ENCODE data around the gene AP5B1. TPM values are rescaled to one million over a fixed set of nuclear protein-coding genes. Genes with fewer than 3 reads are reported as not detected.

The AP5B1 gene
- polyA plus RNA-seq, 6 donors from 2014 or later, result 3.4 to 17.2 (median 9.6) TPM

DNA sequence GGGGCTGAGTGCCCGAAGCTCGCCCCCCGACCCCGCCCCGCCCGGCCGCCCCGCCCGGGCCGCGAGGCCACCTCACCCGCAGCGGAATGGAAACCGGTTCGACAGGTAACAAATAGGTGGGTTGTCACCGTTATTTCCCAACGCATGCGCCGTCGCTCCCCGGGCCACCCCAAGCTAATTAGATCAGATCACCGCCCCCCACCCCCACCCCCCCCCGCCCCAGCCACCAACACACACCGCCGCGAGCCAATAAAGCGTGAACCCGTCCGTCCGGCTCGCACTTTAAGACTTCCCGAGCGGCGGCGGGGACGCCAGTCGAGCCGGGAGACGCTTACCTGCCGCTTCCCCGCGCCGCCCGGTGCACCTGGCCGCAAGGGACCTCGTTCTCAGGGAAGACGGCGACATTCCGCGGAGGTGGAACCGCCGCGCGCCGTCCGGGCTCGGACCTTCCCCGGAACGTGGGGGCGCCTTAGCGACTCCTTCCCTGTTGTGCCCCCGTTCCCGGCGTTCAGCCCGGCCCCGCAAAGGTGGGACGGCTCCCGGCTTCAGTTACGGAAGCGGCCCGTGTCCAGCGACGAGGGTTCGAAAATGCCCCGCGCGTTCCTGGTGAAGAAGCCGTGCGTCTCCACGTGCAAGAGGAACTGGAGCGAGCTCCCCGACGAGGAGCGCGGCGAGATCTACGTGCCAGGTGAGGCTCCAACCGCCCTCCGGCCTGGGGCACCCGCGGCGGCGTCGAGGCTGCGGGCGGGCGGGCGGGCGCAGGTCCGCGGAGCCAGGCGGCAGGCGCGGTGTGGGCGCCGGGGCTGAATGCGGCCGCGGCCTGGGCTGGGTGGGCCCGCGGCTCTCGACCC lies 6.2 kb upstream of the AP5B1 start, which contains the start of gene OVOL1:
Gene OVOL1, plus strand, starts transcription at position 278 of the 851 bp plus-strand sequence. Its CDS starts 311 bp downstream, at position 589.
- peaks cover 21 to 48% (median 22%) of the 10 kb centered on the region in 3 donors for H3K27me3 Mint-ChIP-seq
- H3K4me1 Mint-ChIP-seq, result peaks cover 17 to 26% (median 22%) of the 10 kb centered on the region in 3 donors

DNA sequence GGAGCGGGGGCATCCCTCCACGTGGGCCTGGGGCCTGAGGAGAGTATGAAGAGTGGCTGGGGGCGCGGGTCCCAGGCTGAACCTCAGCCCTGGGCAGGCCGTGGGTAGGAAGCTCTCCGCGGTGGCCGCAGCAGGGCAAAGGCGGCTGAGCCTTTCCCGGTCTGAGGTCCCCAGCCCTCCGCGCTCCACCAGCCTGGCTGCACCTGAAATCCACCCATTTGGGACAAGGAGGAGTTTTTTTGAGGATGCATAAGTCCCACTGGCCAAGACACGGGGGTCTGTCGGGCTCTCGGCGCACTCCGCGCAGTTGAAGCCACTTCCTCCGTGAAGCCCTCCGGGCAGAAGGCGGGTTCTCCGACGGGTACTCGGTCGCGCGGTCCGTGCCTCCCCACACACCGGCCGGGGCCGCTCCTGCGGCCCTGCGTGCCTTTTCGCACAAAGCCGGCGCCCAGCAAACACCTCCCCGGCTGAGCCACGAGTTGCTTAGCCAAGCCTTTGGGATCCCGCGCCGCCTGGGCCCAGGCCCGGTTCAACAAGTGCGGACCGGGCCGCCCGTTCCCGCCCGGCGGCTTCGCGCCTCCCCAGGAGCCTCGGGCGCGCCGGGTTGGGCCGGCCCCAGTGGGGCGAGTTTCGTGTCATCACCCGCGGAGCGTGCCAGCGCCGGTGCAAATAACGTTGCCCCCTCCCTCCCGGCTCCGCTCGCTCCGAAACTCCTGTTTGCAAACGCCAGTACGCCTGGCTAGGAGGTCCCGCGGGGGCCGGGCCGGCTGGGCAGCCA lies 5.4 kb upstream of the AP5B1 start:
- H3K36me3 Mint-ChIP-seq, result no peaks in the 10 kb centered on the region
- no peak for DNase-seq
- H3K27me3 Mint-ChIP-seq, result peaks cover 18 to 44% (median 21%) of the 10 kb centered on the region in 3 donors
- H3K27ac Mint-ChIP-seq, result no peak overlapping the region
- peak; percentile 18 to 28 for ATAC-seq (ENCODE audit: low read depth in 2 of 2)
- peaks cover 10 to 24% (median 22%) of the 10 kb centered on the region in 3 donors for H3K4me1 Mint-ChIP-seq
- peak overlapping the region; percentile 62 to 78 (median 74) for H3K4me3 Mint-ChIP-seq
- no peaks in the 10 kb centered on the region for H3K9me3 Mint-ChIP-seq

More for the DNA sequence above, 6.2 kb upstream of the AP5B1 start, which contains the start of gene OVOL1:
- H3K36me3 Mint-ChIP-seq, result no peaks in the 10 kb centered on the region
- peak; percentile 35 for ATAC-seq (ENCODE audit: low read depth in 2 of 2)
- DNase-seq, result peak; percentile 29
- H3K4me3 Mint-ChIP-seq, result peak within 1 kb of the TSS; percentile 78 to 93 (median 87)
- H3K27ac Mint-ChIP-seq, result peak within 1 kb of the TSS in 2 of 6 donors; percentile 76
- H3K9me3 Mint-ChIP-seq, result no peaks in the 10 kb centered on the region

DNA sequence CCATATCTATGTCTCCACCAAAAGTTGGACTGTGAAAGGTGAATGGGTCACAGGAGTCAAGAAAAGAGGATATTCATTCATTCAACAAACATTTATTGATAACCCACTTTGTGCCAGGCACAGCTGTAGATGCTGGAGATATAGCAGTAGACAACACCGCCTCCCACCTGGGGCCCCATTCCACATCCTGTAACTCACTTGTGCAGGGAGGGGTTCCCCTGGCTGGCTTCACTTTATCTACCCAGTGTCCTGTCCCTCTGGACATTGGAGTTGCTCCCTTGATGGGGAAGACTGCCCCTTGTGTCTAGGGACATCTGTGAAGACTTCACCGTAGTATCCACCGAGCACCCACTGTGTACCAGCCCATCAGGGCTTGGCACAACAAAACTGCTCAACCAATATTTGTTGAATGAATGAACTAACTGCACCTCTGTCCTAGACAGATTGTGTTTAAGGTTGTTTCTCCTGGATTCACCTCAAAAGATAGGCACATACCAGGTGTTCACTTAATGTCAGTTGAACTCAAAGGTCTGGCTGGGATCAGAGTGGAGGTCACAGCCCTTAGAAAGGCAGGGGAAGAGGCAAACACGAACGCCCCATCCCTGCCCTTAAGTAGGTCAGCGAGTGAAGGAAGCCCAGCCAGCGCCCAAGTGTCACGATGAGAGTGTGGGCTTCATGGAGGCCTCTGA lies 4.7 kb upstream of the AP5B1 start:
- ATAC-seq (ENCODE audit: low read depth in 2 of 2), result no peak
- peaks cover 10 to 24% (median 17%) of the 10 kb centered on the region in 3 donors for H3K4me1 Mint-ChIP-seq
- H3K36me3 Mint-ChIP-seq, result no peaks in the 10 kb centered on the region
- no peaks in the 10 kb centered on the region for H3K9me3 Mint-ChIP-seq
- H3K27me3 Mint-ChIP-seq, result peaks cover 12 to 36% (median 16%) of the 10 kb centered on the region in 3 donors
- peak overlapping the region in 1 of 6 donors; percentile 41 for H3K27ac Mint-ChIP-seq
- no peak for DNase-seq
- H3K4me3 Mint-ChIP-seq, result peak overlapping the region; percentile 62 to 78 (median 74)

DNA sequence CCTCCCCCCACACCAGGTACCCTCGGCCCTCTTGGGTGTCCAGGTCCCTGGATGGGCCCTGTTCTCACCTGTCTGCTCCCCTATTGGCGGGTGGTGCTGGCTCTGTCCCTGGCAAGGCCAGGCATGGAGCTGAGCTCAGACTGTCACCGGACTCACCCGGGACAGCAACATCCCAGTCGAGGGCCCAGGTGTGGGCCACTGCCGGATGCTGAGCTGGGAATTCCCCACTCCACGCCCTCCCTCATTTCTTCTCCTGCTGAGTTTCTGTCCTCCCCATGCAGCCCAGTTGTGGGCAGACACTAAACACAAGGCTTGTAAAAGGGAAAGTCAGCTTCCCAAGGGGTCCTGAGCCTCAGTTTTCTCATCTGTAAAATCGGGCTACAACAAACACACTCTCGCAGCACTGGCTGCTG lies 2.0 kb upstream of the AP5B1 start:
- Mint-ChIP-seq H3K4me3 (peak overlapping the region in 5 of 8 donors; percentile 36 to 73 (median 53)), H3K27me3 (peaks cover 4 to 18% (median 6%) of the 10 kb centered on the region in 3 donors), H3K9me3 (no peaks in the 10 kb centered on the region), H3K27ac (no peak overlapping the region), H3K36me3 (no peaks in the 10 kb centered on the region), H3K4me1 (peaks cover 6 to 25% (median 16%) of the 10 kb centered on the region in 3 donors)
- DNase-seq, result no peak
- ATAC-seq (ENCODE audit: low read depth in 2 of 2), result no peak

DNA sequence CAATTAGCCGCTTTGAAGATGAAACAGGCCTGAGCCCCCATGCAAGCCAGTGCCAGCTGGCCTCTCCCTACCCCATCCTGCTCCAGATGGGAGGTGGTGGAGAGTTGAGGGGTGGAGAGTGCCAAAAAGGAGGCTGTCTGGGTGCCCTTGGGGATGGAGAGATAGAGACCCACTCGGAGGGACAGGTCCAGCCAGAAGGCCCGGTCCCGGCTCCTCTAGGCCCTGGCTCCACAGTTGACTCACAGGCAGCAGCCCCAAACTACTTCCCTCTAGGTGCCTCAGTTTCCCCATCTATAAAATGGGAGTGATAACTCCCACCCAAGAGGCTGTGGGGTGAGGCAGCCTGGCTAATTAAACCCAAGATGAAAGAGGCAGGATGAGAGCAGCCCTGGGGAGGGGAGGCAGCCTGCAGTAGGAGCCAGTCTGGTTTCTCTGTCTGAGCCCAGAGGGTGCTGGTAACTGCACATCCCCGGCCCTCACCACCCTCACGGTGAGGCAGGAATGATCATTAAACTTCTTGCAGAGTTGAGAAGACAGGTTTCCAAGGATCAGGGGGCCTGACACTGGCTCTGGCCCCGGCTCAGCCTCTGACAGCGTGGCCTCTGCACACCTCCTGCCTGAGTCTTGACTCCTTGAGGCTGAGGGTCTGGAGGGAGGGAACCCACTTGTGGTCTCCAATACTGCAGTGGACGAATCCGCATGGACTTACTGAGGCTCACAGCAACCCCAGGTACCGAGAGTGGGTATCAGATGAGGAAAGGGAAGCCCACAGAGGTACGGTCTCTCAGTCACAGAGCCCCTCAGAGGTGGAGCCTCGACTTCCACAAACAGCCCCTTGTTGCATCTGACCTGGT lies 1.4 kb upstream of the AP5B1 start:
- H3K27me3 Mint-ChIP-seq, result peaks cover 4 to 15% (median 6%) of the 10 kb centered on the region in 3 donors
- peak overlapping the region in 1 of 6 donors; percentile 24 for H3K27ac Mint-ChIP-seq
- DNase-seq (no peak), ATAC-seq (ENCODE audit: low read depth in 2 of 2) (no peak)
- H3K4me3 Mint-ChIP-seq, result peak overlapping the region; percentile 11 to 71 (median 50)
- H3K36me3 Mint-ChIP-seq, result no peaks in the 10 kb centered on the region
- peaks cover 5 to 22% (median 14%) of the 10 kb centered on the region in 3 donors for H3K4me1 Mint-ChIP-seq
- H3K9me3 Mint-ChIP-seq, result no peaks in the 10 kb centered on the region

DNA sequence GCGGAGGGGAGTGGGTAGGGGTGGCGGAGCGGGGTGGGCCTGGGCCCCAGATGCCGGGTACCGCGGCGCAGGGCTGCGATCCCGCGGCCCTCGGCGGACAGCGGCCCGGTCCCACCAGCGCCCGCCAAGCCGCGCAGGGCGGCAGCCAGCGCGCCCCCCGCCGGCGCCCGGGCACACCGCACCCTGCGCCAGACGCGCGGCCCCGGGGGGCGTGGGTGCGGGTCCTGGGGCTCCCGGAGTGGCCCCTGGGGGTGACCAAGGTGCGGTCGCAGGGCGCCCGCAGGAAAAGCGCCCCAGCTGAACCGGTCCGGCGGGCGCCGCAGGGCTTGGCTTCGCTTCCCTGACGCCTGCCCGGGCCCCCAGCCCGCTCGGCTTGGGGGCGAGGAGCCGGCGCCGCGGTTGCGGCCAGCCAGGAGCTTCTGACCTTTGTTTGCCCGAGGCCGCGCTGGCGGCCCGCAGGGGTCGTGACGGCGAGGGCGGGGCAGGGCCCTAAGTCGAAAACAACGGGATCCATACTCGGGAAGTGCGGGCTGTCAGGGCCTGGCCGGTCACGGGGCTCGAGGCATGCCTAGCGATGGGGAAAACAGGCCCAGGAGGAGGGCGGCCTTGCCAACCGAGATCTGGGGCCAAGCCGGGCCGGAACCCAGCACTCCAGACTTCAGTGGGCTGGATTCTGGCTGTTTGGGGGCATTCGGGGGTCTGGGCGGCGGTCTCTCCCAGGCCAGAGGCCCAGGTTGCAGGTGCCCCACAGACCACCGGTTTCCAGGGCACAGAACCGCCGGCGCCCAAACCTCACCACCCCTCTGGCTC lies 581 bp upstream of the AP5B1 start:
- Mint-ChIP-seq H3K27me3 (peaks cover 4 to 12% (median 6%) of the 10 kb centered on the region in 3 donors), H3K27ac (peak overlapping the region in 1 of 6 donors; percentile 38), H3K4me1 (peaks cover 5 to 19% (median 9%) of the 10 kb centered on the region in 3 donors), H3K4me3 (peak overlapping the region in 7 of 8 donors; percentile 6 to 92 (median 65)), H3K36me3 (no peaks in the 10 kb centered on the region), H3K9me3 (no peaks in the 10 kb centered on the region)
- ATAC-seq (ENCODE audit: low read depth in 2 of 2), result peak; percentile 57 to 59
- peak; percentile 21 for DNase-seq

DNA sequence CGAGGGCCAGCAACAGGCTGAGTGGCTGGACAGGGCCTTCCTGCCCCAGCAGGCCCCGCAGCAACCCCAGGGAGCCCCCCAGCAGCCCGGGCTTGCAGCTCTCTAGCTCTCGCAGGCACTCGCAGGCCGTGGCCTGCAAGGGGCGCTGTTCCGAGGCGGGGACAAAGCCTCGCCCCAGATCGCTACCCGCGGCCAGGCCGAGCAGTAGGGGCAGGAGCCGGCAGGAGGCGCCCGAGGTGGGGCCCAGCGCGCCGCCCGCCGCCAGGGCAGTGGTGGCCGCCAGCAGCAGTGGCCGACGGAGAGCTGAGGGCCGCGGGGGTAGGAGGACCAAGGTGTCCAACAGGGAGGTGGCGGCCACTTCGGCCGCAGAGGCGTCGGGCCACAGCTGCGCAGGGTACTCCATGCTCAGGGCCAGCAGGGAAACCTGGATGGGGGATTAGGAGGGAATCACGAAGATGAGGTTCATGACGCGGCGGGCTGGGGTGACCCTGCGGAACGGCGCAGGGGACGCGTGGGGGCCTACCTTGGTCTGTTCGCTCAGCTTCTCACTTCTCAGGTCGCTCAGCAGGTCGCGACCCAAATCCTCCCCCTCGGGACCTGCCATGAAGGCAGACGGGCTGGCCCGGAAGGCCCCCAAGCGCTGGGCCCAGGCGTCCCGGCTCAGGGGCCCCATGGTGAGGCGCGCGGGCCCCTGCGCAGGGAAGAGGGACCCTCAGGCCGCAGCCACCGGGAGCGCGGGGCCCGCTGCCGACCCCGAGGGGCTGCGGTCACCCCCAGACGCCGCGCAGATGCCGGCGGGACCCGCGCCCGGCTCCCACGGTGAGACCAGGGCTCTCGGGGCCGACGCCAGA lies 632 bp downstream of the AP5B1 start:
- Mint-ChIP-seq H3K27me3 (peaks cover 0 to under 1% (median 0%) of the 10 kb centered on the region in 3 donors), H3K4me1 (peaks cover 2 to 16% (median 4%) of the 10 kb centered on the region in 3 donors), H3K27ac (peak overlapping the region in 5 of 6 donors; percentile 57 to 90 (median 68)), H3K9me3 (no peaks in the 10 kb centered on the region), H3K4me3 (peak overlapping the region; percentile 78 to 93 (median 86)), H3K36me3 (no peaks in the 10 kb centered on the region)
- DNase-seq, result peak; percentile 77
- peak; percentile 67 to 72 for ATAC-seq (ENCODE audit: low read depth in 2 of 2)

DNA sequence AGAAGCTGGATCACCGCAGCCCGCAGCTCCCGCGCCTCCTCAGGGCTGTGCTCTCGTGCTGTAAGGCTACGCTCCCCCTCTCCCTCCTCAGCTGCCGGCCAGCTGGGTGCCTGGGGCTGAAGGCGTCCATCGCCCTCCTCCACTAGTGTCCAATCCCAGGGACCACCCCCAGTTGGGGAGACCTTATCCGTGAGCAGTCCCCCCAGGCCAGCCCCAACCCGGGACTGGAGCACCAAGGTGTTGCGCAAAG lies 1.2 kb downstream of the AP5B1 start:
- Mint-ChIP-seq H3K4me3 (peak overlapping the region in 7 of 8 donors; percentile 15 to 92 (median 83)), H3K27ac (peak overlapping the region in 2 of 6 donors; percentile 79 to 90), H3K4me1 (peaks cover 2 to 15% (median 4%) of the 10 kb centered on the region in 3 donors), H3K27me3 (no peaks in the 10 kb centered on the region), H3K9me3 (no peaks in the 10 kb centered on the region), H3K36me3 (no peaks in the 10 kb centered on the region)
- no peak for DNase-seq
- no peak for ATAC-seq (ENCODE audit: low read depth in 2 of 2)

DNA sequence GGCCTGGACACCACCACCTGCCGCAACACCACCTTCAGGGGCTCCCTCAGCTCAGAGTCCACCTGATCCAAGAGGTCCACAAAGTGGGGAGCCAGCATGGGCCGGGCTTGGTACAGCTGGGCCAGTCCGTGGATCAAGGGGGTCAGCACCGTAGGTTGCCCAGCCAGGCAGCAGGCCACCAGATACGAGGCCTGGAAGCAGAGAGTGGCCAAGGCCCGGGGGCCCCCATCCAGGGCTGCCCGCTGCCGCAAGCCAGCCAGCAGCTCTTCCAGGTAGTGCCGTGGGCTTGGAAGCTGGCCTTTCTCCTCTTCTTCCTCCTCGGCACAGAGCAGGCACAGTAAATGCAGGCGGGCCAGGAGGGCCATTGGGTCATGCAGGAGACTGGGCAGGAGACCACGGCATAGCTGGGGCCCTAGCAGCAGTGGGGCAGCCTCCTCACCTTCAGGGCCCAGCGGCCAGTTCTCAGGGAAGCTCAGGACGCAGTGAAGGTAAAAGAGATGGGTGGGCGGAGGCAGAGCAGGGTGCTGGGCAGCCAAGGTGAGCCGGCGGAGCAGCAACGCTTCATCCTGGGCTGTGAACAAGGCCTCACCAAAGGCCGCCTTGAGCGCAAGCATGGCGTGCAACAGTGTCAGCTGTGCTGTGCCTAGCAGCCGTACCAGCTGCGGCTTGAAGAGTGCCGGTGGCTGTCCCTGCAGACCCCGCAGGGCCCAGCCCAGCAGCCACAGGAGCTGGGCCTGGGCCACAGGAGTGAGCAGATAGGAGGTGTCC lies 1.7 kb downstream of the AP5B1 start:
- Mint-ChIP-seq H3K4me1 (peaks cover 2 to 15% (median 4%) of the 10 kb centered on the region in 3 donors), H3K36me3 (no peaks in the 10 kb centered on the region), H3K27ac (no peak overlapping the region), H3K4me3 (peak overlapping the region in 7 of 8 donors; percentile 36 to 83 (median 68)), H3K9me3 (no peaks in the 10 kb centered on the region), H3K27me3 (no peaks in the 10 kb centered on the region)
- no peak for DNase-seq
- no peak for ATAC-seq (ENCODE audit: low read depth in 2 of 2)

DNA sequence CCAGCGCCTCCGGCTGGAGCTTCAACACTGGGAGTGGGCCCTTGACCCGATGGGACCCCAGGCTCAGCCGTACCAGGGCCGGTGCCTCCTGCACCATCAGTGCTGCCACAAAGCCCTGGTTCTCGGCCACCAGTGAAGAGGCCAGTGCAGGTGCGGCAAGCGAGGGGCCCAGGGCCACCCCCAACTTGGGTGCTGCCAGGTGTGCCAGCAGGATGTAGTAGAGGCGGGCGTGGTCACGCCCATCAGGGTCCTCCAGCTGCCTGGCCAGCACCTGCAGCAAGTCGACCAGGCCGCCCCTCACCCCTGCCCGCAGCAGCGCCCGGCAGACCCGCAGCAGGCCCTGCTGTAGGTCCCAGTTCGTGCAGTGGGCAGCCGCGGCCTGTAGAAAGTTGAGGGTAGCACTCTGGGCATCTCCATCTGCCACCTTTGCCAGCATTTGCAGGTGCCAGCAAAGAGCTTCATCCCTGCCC lies 2.3 kb downstream of the AP5B1 start:
- H3K27ac Mint-ChIP-seq, result no peak overlapping the region
- no peaks in the 10 kb centered on the region for H3K9me3 Mint-ChIP-seq
- H3K4me3 Mint-ChIP-seq, result peak overlapping the region in 1 of 8 donors; percentile 57
- ATAC-seq (ENCODE audit: low read depth in 2 of 2) (no peak), DNase-seq (no peak)
- H3K36me3 Mint-ChIP-seq, result no peaks in the 10 kb centered on the region
- no peaks in the 10 kb centered on the region for H3K27me3 Mint-ChIP-seq
- H3K4me1 Mint-ChIP-seq, result peaks cover 2 to 15% (median 4%) of the 10 kb centered on the region in 3 donors
